Measurements from ENCODE around the gene GTPBP1. TPM values are rescaled to one million over a fixed set of nuclear protein-coding genes. Genes with fewer than 3 reads are reported as not detected.

GTPBP1 gene
- total and polyA plus RNA-seq, 2 donors (not counting 1 experiment from before 2014, with no cell fraction given), result 77.8 to 174 TPM

- Histone ChIP-seq H3K27ac (ENCODE audit: low read length in 2 of 2) (no peak overlapping the region), H4K20me1 (ENCODE audit: control insufficient read depth, insufficient read depth, low read length, poor library complexity, severe bottlenecking) (no peaks in the 10 kb centered on the region), H3K4me3 (ENCODE audit: control extremely low read depth in 1 of 5, extremely low read depth in 1 of 5, insufficient read depth in 1 of 5, low read depth in 2 of 5, low read length in 4 of 5) (no peak overlapping the region), H3K9me3 (ENCODE audit: control extremely low read depth in 1 of 3, control insufficient read depth in 2 of 3, insufficient read depth in 1 of 3, low read length in 2 of 3) (no peaks in the 10 kb centered on the region), H3K4me2 (replicated peaks; ENCODE audit: low read depth, low read length, poor library complexity, severe bottlenecking) (no peak overlapping the region), H3K79me2 (ENCODE audit: control insufficient read depth, insufficient read depth, low read length) (no peaks in the 10 kb centered on the region), H3K9ac (ENCODE audit: low read length) (no peak overlapping the region), H3K27me3 (replicated peaks in 1 of 4; ENCODE audit: control extremely low read depth in 1 of 4, control insufficient read depth in 3 of 4, insufficient read depth in 4 of 4, low read length in 3 of 4) (no peaks in the 10 kb centered on the region), H3K4me1 (ENCODE audit: control insufficient read depth in 2 of 2, insufficient read depth in 2 of 2, low read length in 2 of 2) (no peaks in the 10 kb centered on the region), H2AFZ (ENCODE audit: insufficient read depth, low read depth, low read length, poor library complexity, severe bottlenecking) (no peak overlapping the region), H3K36me3 (replicated peaks in 1 of 2; ENCODE audit: control extremely low read depth in 1 of 2, control insufficient read depth in 1 of 2, extremely low read depth in 1 of 2, insufficient read depth in 2 of 2, low read length in 1 of 2) (peaks cover 0 to 9% of the 10 kb centered on the region in 2 experiments)
- ChIA-PET CTCF (no interaction called here), POLR2A (no interaction called here)
- WGBS (ENCODE audit: insufficient coverage), result 97% methylated on average over 27 of the region's 27 CpGs
- intact Hi-C loops (cut with micrococcal nuclease), result no loop called here
- TF ChIP-seq EZH2 (IDR thresholded peaks at IDR 0.05; ENCODE audit: borderline replicate concordance, insufficient read depth, low read depth, low read length, poor library complexity, severe bottlenecking), result no peak
- TF ChIP-seq, protein P1, sequence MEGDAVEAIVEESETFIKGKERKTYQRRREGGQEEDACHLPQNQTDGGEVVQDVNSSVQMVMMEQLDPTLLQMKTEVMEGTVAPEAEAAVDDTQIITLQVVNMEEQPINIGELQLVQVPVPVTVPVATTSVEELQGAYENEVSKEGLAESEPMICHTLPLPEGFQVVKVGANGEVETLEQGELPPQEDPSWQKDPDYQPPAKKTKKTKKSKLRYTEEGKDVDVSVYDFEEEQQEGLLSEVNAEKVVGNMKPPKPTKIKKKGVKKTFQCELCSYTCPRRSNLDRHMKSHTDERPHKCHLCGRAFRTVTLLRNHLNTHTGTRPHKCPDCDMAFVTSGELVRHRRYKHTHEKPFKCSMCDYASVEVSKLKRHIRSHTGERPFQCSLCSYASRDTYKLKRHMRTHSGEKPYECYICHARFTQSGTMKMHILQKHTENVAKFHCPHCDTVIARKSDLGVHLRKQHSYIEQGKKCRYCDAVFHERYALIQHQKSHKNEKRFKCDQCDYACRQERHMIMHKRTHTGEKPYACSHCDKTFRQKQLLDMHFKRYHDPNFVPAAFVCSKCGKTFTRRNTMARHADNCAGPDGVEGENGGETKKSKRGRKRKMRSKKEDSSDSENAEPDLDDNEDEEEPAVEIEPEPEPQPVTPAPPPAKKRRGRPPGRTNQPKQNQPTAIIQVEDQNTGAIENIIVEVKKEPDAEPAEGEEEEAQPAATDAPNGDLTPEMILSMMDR (IDR thresholded peaks at IDR 0.05), result no peak
- Mint-ChIP-seq H3K9me3 (ENCODE audit: insufficient read depth) (no peaks in the 10 kb centered on the region), H3K27ac (no peak overlapping the region), H3K4me1 (no peaks in the 10 kb centered on the region), H3K4me3 (no peak overlapping the region), H3K27me3 (no peaks in the 10 kb centered on the region)
- no peak for ATAC-seq (ENCODE audit: low read depth)
- DNase-seq, result no peak
These were observed 71.4 kb downstream of the GTPBP1 start for GRCh38 chr22:38777087-38777671.

- no peaks in the 10 kb centered on the region for H3K4me1 Mint-ChIP-seq
- no peak overlapping the region for H3K4me3 ChIP-seq (ENCODE audit: control extremely low read depth in 1 of 5, extremely low read depth in 1 of 5, insufficient read depth in 1 of 5, low read depth in 2 of 5, low read length in 4 of 5)
- CTCF ChIA-PET, result no interaction called here
- intact Hi-C loops (cut with micrococcal nuclease), result no loop called here
- H2AFZ ChIP-seq (ENCODE audit: insufficient read depth, low read depth, low read length, poor library complexity, severe bottlenecking), result no peak overlapping the region
- WGBS (ENCODE audit: insufficient coverage), result 98% methylated on average over 10 of the region's 13 CpGs
- no peaks in the 10 kb centered on the region for H3K4me1 ChIP-seq (ENCODE audit: control insufficient read depth in 2 of 2, insufficient read depth in 2 of 2, low read length in 2 of 2)
- DNase-seq (no peak), ATAC-seq (ENCODE audit: low read depth) (no peak)
- no peak overlapping the region for H3K27ac ChIP-seq (ENCODE audit: low read length in 2 of 2)
- no peaks in the 10 kb centered on the region for H4K20me1 ChIP-seq (ENCODE audit: control insufficient read depth, insufficient read depth, low read length, poor library complexity, severe bottlenecking)
- H3K4me3 Mint-ChIP-seq, result no peak overlapping the region
- POLR2A ChIA-PET, result no interaction called here
- TF ChIP-seq EZH2 (IDR thresholded peaks at IDR 0.05; ENCODE audit: borderline replicate concordance, insufficient read depth, low read depth, low read length, poor library complexity, severe bottlenecking), result no peak
- TF ChIP-seq, protein P1 (IDR thresholded peaks at IDR 0.05), result no peak
- H3K36me3 ChIP-seq (replicated peaks in 1 of 2; ENCODE audit: control extremely low read depth in 1 of 2, control insufficient read depth in 1 of 2, extremely low read depth in 1 of 2, insufficient read depth in 2 of 2, low read length in 1 of 2), result peaks cover 0 to 9% of the 10 kb centered on the region in 2 experiments
- H3K9ac ChIP-seq (ENCODE audit: low read length), result no peak overlapping the region
- H3K79me2 ChIP-seq (ENCODE audit: control insufficient read depth, insufficient read depth, low read length), result no peaks in the 10 kb centered on the region
- no peak overlapping the region for H3K4me2 ChIP-seq (replicated peaks; ENCODE audit: low read depth, low read length, poor library complexity, severe bottlenecking)
- no peaks in the 10 kb centered on the region for H3K27me3 ChIP-seq (replicated peaks in 1 of 4; ENCODE audit: control extremely low read depth in 1 of 4, control insufficient read depth in 3 of 4, insufficient read depth in 4 of 4, low read length in 3 of 4)
- no peaks in the 10 kb centered on the region for H3K9me3 ChIP-seq (ENCODE audit: control extremely low read depth in 1 of 3, control insufficient read depth in 2 of 3, insufficient read depth in 1 of 3, low read length in 2 of 3)
- no peaks in the 10 kb centered on the region for H3K27me3 Mint-ChIP-seq
- H3K9me3 Mint-ChIP-seq (ENCODE audit: insufficient read depth), result no peaks in the 10 kb centered on the region
- H3K27ac Mint-ChIP-seq, result no peak overlapping the region
These were observed 75.3 kb downstream of the GTPBP1 start for GRCh38 chr22:38781033-38781432.
